Stimulated activated CD4-positive, alpha-beta T cell treated with anti-CD3 and anti-CD28 coated beads, Interleukin-4, amount 100 ng/mL, for 48 hours (primary cell): ENCODE data around the gene MTHFD1L.
"Not testable (repeated sequence)": the region's sequence is repeated elsewhere in the genome, so short reads cannot be mapped to it uniquely, and the experiment has no call there.

Experiments used
- DNase-seq, 2 donors: peaks; one replicate each; pipeline ENCODE4 v3.0.0-alpha.2; 2020; ENCODE audit warnings: low read depth in 2 of 2

MTHFD1L gene

GRCh38 chr6:151014404-151015100, 149.1 kb downstream of the MTHFD1L start:
- DNase-seq: peak; percentile 39 to 41

- no peak for DNase-seq
Observed at GRCh38 chr6:151015101-151015700, 149.7 kb downstream of the MTHFD1L start.

- no peak for DNase-seq
Observed at GRCh38 chr6:151016107-151016506, 150.6 kb downstream of the MTHFD1L start.

GRCh38 chr6:151018046-151018445, 152.5 kb downstream of the MTHFD1L start:
- no peak for DNase-seq

GRCh38 chr6:151018911-151019782, 153.6 kb downstream of the MTHFD1L start:
- DNase-seq: no peak

GRCh38 chr6:151021896-151022295, 156.4 kb downstream of the MTHFD1L start:
- no peak for DNase-seq

GRCh38 chr6:151022492-151022891, 157.0 kb downstream of the MTHFD1L start:
- DNase-seq: no peak

- no peak for DNase-seq
Observed at GRCh38 chr6:151023342-151023741, 157.8 kb downstream of the MTHFD1L start.

- DNase-seq: no peak
Observed at GRCh38 chr6:151024597-151024996, 159.1 kb downstream of the MTHFD1L start.

- DNase-seq: no peak
Observed at GRCh38 chr6:151025076-151025475, 159.6 kb downstream of the MTHFD1L start.

- no peak for DNase-seq
Observed at GRCh38 chr6:151026041-151026663, 160.7 kb downstream of the MTHFD1L start.

- DNase-seq: no peak
Observed at GRCh38 chr6:151027295-151027747, 161.8 kb downstream of the MTHFD1L start.

- no peak for DNase-seq
Observed at GRCh38 chr6:151027936-151028838, 162.7 kb downstream of the MTHFD1L start.

GRCh38 chr6:151029970-151030369, 164.5 kb downstream of the MTHFD1L start:
- DNase-seq: no peak

- no peak for DNase-seq
Observed at GRCh38 chr6:151032034-151032433, 166.5 kb downstream of the MTHFD1L start.

GRCh38 chr6:151034825-151035781, 169.6 kb downstream of the MTHFD1L start:
- DNase-seq: no peak

GRCh38 chr6:151036211-151036721, 170.8 kb downstream of the MTHFD1L start:
- DNase-seq: not testable (repeated sequence)

GRCh38 chr6:151036869-151037680, 171.6 kb downstream of the MTHFD1L start:
- peak in 1 of 2 donors; percentile 11 for DNase-seq

GRCh38 chr6:151038616-151039015, 173.1 kb downstream of the MTHFD1L start:
- no peak for DNase-seq
